IMR-90 (cell line): ENCODE results near the gene SEC16A. TPM values are rescaled to one million over a fixed set of nuclear protein-coding genes. Genes with fewer than 3 reads are reported as not detected.

Experiments used
- ATAC-seq: fragments of 200-7000 bp; cut with Tn5 transposase; 2 replicates; pipeline ENCODE4 v1.9.1; 2020; ENCODE audit warnings: low read depth, mild to moderate bottlenecking, moderate library complexity
- BruUV-seq: library from RNA; stranded (reverse); fragments of 400-500 nt; replicated peaks from 2 replicates; lab custom pipeline; 2021; lab: Mats Ljungman, UMichigan
- CTCF ChIA-PET: fragments of 300-600 bp; formaldehyde crosslinking; extraction: SDS; loops from one replicate; lab custom pipeline; 2021; ENCODE audit warnings: antibody characterized with exemption; lab: Yijun Ruan, JAX
- POLR2A ChIA-PET: fragments of 300-600 bp; sonication (Branson Sonifier 250); formaldehyde crosslinking; loops from one replicate; lab custom pipeline; 2022; ENCODE audit warnings: antibody characterized with exemption; ENCODE audit not compliant: unreplicated experiment; lab: Charles Lee
- DNase-seq: peaks from one replicate; pipeline ENCODE4 v3.0.0; 2013
- H2AFZ ChIP-seq: replicated peaks from 2 replicates; pipeline ENCODE3; 2013; ENCODE audit warnings: low read length, mild to moderate bottlenecking; ENCODE audit not compliant: poor library complexity
- H2AK5ac ChIP-seq: 2 replicates; pipeline ENCODE4 v1.6.1; 2013; ENCODE audit warnings: low read depth, low read length, inconsistent platforms
- H2AK9ac ChIP-seq: replicated peaks from 2 replicates; pipeline ENCODE3; 2013; ENCODE audit warnings: mild to moderate bottlenecking, low read depth, low read length, moderate library complexity; ENCODE audit not compliant: poor library complexity
- H2BK120ac ChIP-seq: 2 replicates; pipeline ENCODE4 v1.6.1; 2013; ENCODE audit warnings: low read depth, low read length, inconsistent platforms
- H2BK15ac ChIP-seq: 3 replicates; pipeline ENCODE4 v1.6.1; 2013; ENCODE audit warnings: low read depth, low read length, inconsistent platforms
- H2BK20ac ChIP-seq: 2 replicates; pipeline ENCODE4 v1.6.1; 2013; ENCODE audit warnings: low read depth, mild to moderate bottlenecking, inconsistent platforms, low read length, moderate library complexity
- H2BK5ac ChIP-seq: 2 replicates; pipeline ENCODE4 v1.6.1; 2013; ENCODE audit warnings: mild to moderate bottlenecking, low read depth, low read length, inconsistent platforms; ENCODE audit not compliant: poor library complexity, severe bottlenecking
- H3K14ac ChIP-seq: replicated peaks from 2 replicates; pipeline ENCODE4 v1.6.1; 2013; ENCODE audit warnings: low read depth, low read length, inconsistent platforms
- H3K18ac ChIP-seq: 2 replicates; pipeline ENCODE4 v1.6.1; 2013; ENCODE audit warnings: low read depth, low read length, control low read depth
- H3K23ac ChIP-seq: 2 replicates; pipeline ENCODE4 v1.6.1; 2013; ENCODE audit warnings: low read depth, low read length, inconsistent platforms
- H3K27ac ChIP-seq: 2 replicates; pipeline ENCODE4 v1.5.1; 2013; ENCODE audit warnings: mild to moderate bottlenecking, control low read depth, low read length; ENCODE audit not compliant: insufficient read depth
- H3K27me3 ChIP-seq: 2 replicates; pipeline ENCODE4 v1.6.1; 2013; ENCODE audit warnings: low read length; ENCODE audit not compliant: control insufficient read depth, insufficient read depth
- H3K36me3 ChIP-seq: 2 replicates; pipeline ENCODE4 v1.6.1; 2013; ENCODE audit warnings: low read length, mixed read lengths; ENCODE audit not compliant: control insufficient read depth, insufficient read depth
- H3K4ac ChIP-seq: 2 replicates; pipeline ENCODE4 v1.6.1; 2013; ENCODE audit warnings: low read depth, low read length, inconsistent platforms
- H3K4me1 ChIP-seq: 2 replicates; pipeline ENCODE4 v1.6.1; 2013; ENCODE audit warnings: low read length, mixed read lengths; ENCODE audit not compliant: control insufficient read depth, insufficient read depth
- H3K4me2 ChIP-seq: 2 replicates; pipeline ENCODE4 v1.6.1; 2013; ENCODE audit warnings: low read depth, mild to moderate bottlenecking, control low read depth, low read length, moderate library complexity
- H3K4me3 ChIP-seq: 2 replicates; pipeline ENCODE4 v1.5.1; 2013; ENCODE audit warnings: low read depth, mild to moderate bottlenecking, control low read depth, low read length, moderate library complexity; ENCODE audit not compliant: insufficient read depth
- H3K56ac ChIP-seq: 2 replicates; pipeline ENCODE4 v1.6.1; 2013; ENCODE audit warnings: low read length, inconsistent platforms; ENCODE audit not compliant: insufficient read depth; ENCODE audit errors: extremely low read depth
- H3K79me1 ChIP-seq, 2 experiments: 2 replicates each; pipeline ENCODE4 v1.6.1; 2013; ENCODE audit warnings: low read length in 2 of 2, inconsistent platforms in 1 of 2, low read depth in 1 of 2
- H3K9ac ChIP-seq: 2 replicates; pipeline ENCODE4 v1.6.1; 2013; ENCODE audit warnings: low read depth, low read length, control low read depth
- H3K9me1 ChIP-seq: 2 replicates; pipeline ENCODE4 v1.6.1; 2013; ENCODE audit warnings: low read length, inconsistent platforms; ENCODE audit not compliant: insufficient read depth
- H3K9me3 ChIP-seq: 2 replicates; pipeline ENCODE4 v1.6.1; 2013; ENCODE audit warnings: low read length; ENCODE audit not compliant: control insufficient read depth, insufficient read depth
- H4K20me1 ChIP-seq: 2 replicates; pipeline ENCODE4 v1.6.1; 2013; ENCODE audit warnings: low read length, inconsistent platforms; ENCODE audit not compliant: insufficient read depth
- H4K5ac ChIP-seq: 2 replicates; pipeline ENCODE4 v1.6.1; 2013; ENCODE audit warnings: mild to moderate bottlenecking, low read depth, low read length, control low read depth
- H4K8ac ChIP-seq, 2 experiments: 2 replicates each; pipeline ENCODE4 v1.6.1; 2013; ENCODE audit warnings: low read depth in 2 of 2, low read length in 2 of 2, control low read depth in 1 of 2, inconsistent platforms in 1 of 2
- H4K91ac ChIP-seq: 2 replicates; pipeline ENCODE4 v1.6.1; 2013; ENCODE audit warnings: low read depth, low read length, inconsistent platforms; ENCODE audit not compliant: insufficient read depth
- ELK1 ChIP-seq: fragments of 150-350 bp; IDR thresholded peaks from 2 replicates; pipeline ENCODE4 v1.6.1; 2016; ENCODE audit warnings: low read depth, mild to moderate bottlenecking, low read length, moderate library complexity, borderline replicate concordance
- MAZ ChIP-seq: IDR thresholded peaks from 2 replicates; pipeline ENCODE4 v1.6.1; 2012; ENCODE audit warnings: low read depth, mild to moderate bottlenecking, low read length, improper control_type of control experiment, moderate library complexity, borderline replicate concordance
- NFE2L2 ChIP-seq: fragments of 150-350 bp; IDR thresholded peaks from 2 replicates; pipeline ENCODE4 v1.6.1; 2016; ENCODE audit warnings: low read depth, mild to moderate bottlenecking, low read length
- RFX5 ChIP-seq: IDR thresholded peaks from 2 replicates; pipeline ENCODE4 v1.8.0; 2012; ENCODE audit warnings: low read depth, mild to moderate bottlenecking, low read length, moderate library complexity
- WGBS, 2 experiments: methylation state at CpG; one replicate each; pipeline versions ENCODE4 v1.1.5 to v1.1.7; 2013; ENCODE audit warnings: missing lambda C conversion rate in 2 of 2; ENCODE audit not compliant: insufficient read length in 1 of 2; ENCODE audit errors: extremely low coverage in 2 of 2; 5-methylcytosine and 5-hydroxymethylcytosine counted together
- dilution Hi-C: fragments of 300-500 bp; cut with HindIII; formaldehyde crosslinking; loops from one replicate; pipeline ENCODE4 v1.14.3; 2018; ENCODE audit warnings: low sequenced_read_pairs; ENCODE audit not compliant: unreplicated experiment
- in situ Hi-C: fragments of 300-500 bp; cut with MboI; formaldehyde crosslinking; loops from 3 replicates; pipeline ENCODE4 v1.14.3; 2019; ENCODE audit warnings: low sequenced_read_pairs, inconsistent platforms, mixed read lengths
- intact Hi-C: fragments of 100-400 bp; cut with micrococcal nuclease; formaldehyde crosslinking; loops from 2 replicates; pipeline ENCODE4 v1.10.0; 2022
- polyA plus RNA-seq, 3 experiments: library from polyadenylated mRNA; depleted of rRNA; stranded (reverse); fragments of >200 nt; gene quantifications; 2 replicates each; pipeline ENCODE4 v1.2.3, GENCODE V29; 2012; ENCODE audit warnings: low replicate concordance in 1 of 3
- total RNA-seq: library from RNA; depleted of rRNA; stranded (reverse); fragments of >200 nt; gene quantifications from 2 replicates; pipeline ENCODE4 v1.2.3, GENCODE V29; 2012

SEC16A gene
- total and polyA plus RNA-seq, 2 of the 4 experiments (the other 2 are of a cell fraction), result 12.2 to 48.1 TPM

- Histone ChIP-seq H2AK5ac (no peak overlapping the region), H3K27ac (no peak overlapping the region), H3K36me3 (no peaks in the 10 kb centered on the region), H4K91ac (no peak overlapping the region), H3K56ac (no peak overlapping the region), H3K23ac (no peak overlapping the region), H2AFZ (no peak overlapping the region), H3K4ac (no peak overlapping the region), H3K4me1 (peaks cover 8% of the 10 kb centered on the region; the same call in 1 of the 2 replicates), H2BK15ac (no peak overlapping the region), H2BK20ac (no peak overlapping the region), H3K4me3 (no peak overlapping the region), H3K18ac (no peak overlapping the region), H3K14ac (no peak overlapping the region), H3K9ac (no peak overlapping the region), H3K9me3 (no peaks in the 10 kb centered on the region), H2BK120ac (no peak overlapping the region), H2BK5ac (no peak overlapping the region), H4K5ac (no peak overlapping the region), H4K8ac (no peak overlapping the region), H3K79me1 (peaks cover 0 to 7% of the 10 kb centered on the region in 2 experiments; a peak in 2 of 4 replicates), H3K9me1 (no peaks in the 10 kb centered on the region), H2AK9ac (no peak overlapping the region), H3K27me3 (no peaks in the 10 kb centered on the region; the same call in 1 of the 2 replicates), H4K20me1 (peaks cover 27% of the 10 kb centered on the region), H3K4me2 (no peak overlapping the region)
- dilution Hi-C loops (no loop called here), intact Hi-C loops (no loop called here), in situ Hi-C loops (no loop called here)
- CTCF ChIA-PET, result interaction anchor here (1.0 to 3.1 kb wide), 2 partner anchors 139 to 146 kb away, joined by 5 to 16 read pairs; no protein-coding TSS in a partner anchor
- ATAC-seq (no peak), DNase-seq (no peak)
- BruUV-seq, result no TSS peak
- WGBS, 2 experiments, result no CpG with 5 or more reads among the region's 7 CpGs
- POLR2A ChIA-PET, result no interaction called here
- TF ChIP-seq MAZ, result no peak
- no peak for TF ChIP-seq ELK1
- TF ChIP-seq NFE2L2, result no peak
- TF ChIP-seq RFX5, result no peak
These were observed 3.3 kb upstream of the SEC16A start for GRCh38 chr9:136486131-136486530.
